ENCODE results near the gene IL17RA.

DNA sequence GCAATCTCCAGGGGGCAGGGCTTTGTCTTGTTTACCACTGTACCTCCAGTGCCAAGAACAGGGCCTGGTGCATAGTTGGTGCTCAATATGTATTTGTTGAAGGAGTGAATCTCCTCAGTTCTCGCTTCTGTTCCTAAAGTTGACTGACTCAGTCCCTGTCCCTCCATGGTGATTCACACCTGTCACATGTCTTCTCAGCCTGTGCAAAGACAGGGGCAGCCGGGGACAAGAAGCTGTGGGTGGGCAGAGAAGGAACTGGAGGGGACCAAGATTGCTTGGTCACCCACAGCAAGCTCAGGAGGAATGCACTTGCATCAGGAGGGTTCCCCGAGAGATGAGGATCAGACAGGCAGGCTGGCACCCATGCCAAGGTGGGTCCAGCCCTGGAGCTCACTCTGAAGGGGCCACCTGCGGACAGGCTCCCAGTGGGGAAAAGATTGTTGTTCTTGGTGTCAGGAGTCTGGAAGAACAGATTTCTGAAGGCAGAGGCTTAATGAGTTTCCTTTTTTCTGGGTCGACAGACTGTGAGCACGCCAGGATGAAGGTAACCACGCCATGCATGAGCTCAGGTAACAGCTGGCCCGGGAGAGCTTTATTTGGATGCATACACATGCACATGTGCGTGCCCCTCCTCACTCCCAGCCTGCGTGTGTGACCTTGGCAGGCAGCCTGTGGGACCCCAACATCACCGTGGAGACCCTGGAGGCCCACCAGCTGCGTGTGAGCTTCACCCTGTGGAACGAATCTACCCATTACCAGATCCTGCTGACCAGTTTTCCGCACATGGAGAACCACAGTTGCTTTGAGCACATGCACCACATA lies 16.9 kb downstream of the IL17RA start:
- TF ChIP-seq CTCF (optimal IDR thresholded peaks at IDR 0.05 in 1 of 3, IDR thresholded peaks at IDR 0.05 in 1 of 3, conservative IDR thresholded peaks at IDR 0.05 in 1 of 3; ENCODE audit: extremely low read depth in 1 of 3, insufficient read depth in 2 of 3, low read length in 3 of 3), result no peak
- TF ChIP-seq EZH2 (IDR thresholded peaks at IDR 0.05; ENCODE audit: low read length), result no peak

Measured in keratinocyte (primary cell).